GM19351 (cell line): Measurements from ENCODE around the gene MED27.
"Not testable (repeated sequence)": the region's sequence is repeated elsewhere in the genome, so short reads cannot be mapped to it uniquely, and the experiment has no call there.

Experiments
- ATAC-seq: cut with Tn5 transposase; IDR thresholded peaks from one replicate; pipeline ENCODE4 v1.9.1; 2021; ENCODE audit warnings: mild to moderate bottlenecking, moderate library complexity; ENCODE audit not compliant: unreplicated experiment

The MED27 gene

GRCh38 chr9:132020272-132020671 is 59.4 kb downstream of the MED27 start:
- no peak for ATAC-seq

GRCh38 chr9:132019702-132020101 is 60.0 kb downstream of the MED27 start:
- ATAC-seq: no peak

GRCh38 chr9:132018957-132019405 is 60.7 kb downstream of the MED27 start:
- no peak for ATAC-seq

- no peak for ATAC-seq
Observed at GRCh38 chr9:132016456-132016855, 63.2 kb downstream of the MED27 start.

- no peak for ATAC-seq
Observed at GRCh38 chr9:132015866-132016265, 63.8 kb downstream of the MED27 start.

- ATAC-seq: no peak
Observed at GRCh38 chr9:132014218-132014805, 65.4 kb downstream of the MED27 start.

GRCh38 chr9:132012704-132013357 is 66.8 kb downstream of the MED27 start:
- ATAC-seq: no peak

- ATAC-seq: no peak
Observed at GRCh38 chr9:132011896-132012295, 67.8 kb downstream of the MED27 start.

GRCh38 chr9:132011309-132011708 is 68.4 kb downstream of the MED27 start:
- ATAC-seq: no peak

- not testable (repeated sequence) for ATAC-seq
Observed at GRCh38 chr9:132010201-132010600, 69.5 kb downstream of the MED27 start.

GRCh38 chr9:132008855-132009812 is 70.5 kb downstream of the MED27 start:
- no peak for ATAC-seq

GRCh38 chr9:132008184-132008803 is 71.4 kb downstream of the MED27 start:
- ATAC-seq: no peak

GRCh38 chr9:132007371-132008025 is 72.2 kb downstream of the MED27 start:
- no peak for ATAC-seq

GRCh38 chr9:132006677-132007370 is 72.8 kb downstream of the MED27 start:
- peak; percentile 80 for ATAC-seq

- no peak for ATAC-seq
Observed at GRCh38 chr9:132005899-132006298, 73.8 kb downstream of the MED27 start.

- no peak for ATAC-seq
Observed at GRCh38 chr9:132004323-132004722, 75.3 kb downstream of the MED27 start.

GRCh38 chr9:132003896-132004295 is 75.8 kb downstream of the MED27 start:
- ATAC-seq: no peak

- no peak for ATAC-seq
Observed at GRCh38 chr9:132003319-132003704, 76.4 kb downstream of the MED27 start.

- ATAC-seq: no peak
Observed at GRCh38 chr9:132002643-132003318, 76.9 kb downstream of the MED27 start.
